Endothelial cell of umbilical vein (primary cell): ENCODE results near the gene AGL. TPM values are rescaled to one million over a fixed set of nuclear protein-coding genes. Genes with fewer than 3 reads are reported as not detected.

Source experiments
- BruUV-seq: library from RNA; stranded (reverse); fragments of 400-500 nt; replicated peaks from 2 replicates; lab custom pipeline; 2021; lab: Mats Ljungman, UMichigan
- CTCF ChIA-PET: fragments of 300-600, 350-600 bp; sonication (Branson Sonifier 250); formaldehyde crosslinking; loops from one replicate; lab custom pipeline; 2021; ENCODE audit warnings: antibody characterized with exemption, inconsistent platforms; lab: Charles Lee
- POLR2A ChIA-PET: fragments of 300-600, 350-600 bp; sonication (Branson Sonifier 250); formaldehyde crosslinking; loops from one replicate; lab custom pipeline; 2021; ENCODE audit warnings: antibody characterized with exemption, inconsistent platforms; lab: Charles Lee
- DNase-seq: peaks from one replicate; pipeline ENCODE4 v3.0.0-alpha.2; 2011; ENCODE audit warnings: low read depth, low spot score
- FAIRE-seq: peaks from 2 replicates; lab custom pipeline; 2011; peaks lifted over from hg19 to GRCh38; lab: Jason Lieb, UNC
- H2AFZ ChIP-seq: 2 replicates; pipeline ENCODE4 v1.6.0; 2012; ENCODE audit warnings: low read depth, low read length, control low read depth, inconsistent platforms
- H3K27ac ChIP-seq: 2 replicates; pipeline ENCODE4 v1.5.1; 2011; ENCODE audit warnings: low read depth, mild to moderate bottlenecking, control low read depth, low read length, moderate library complexity; ENCODE audit not compliant: insufficient read depth
- H3K27me3 ChIP-seq, 2 experiments: 2 replicates each; pipeline versions ENCODE4 v1.6.0 to v1.6.1; 2011; ENCODE audit warnings: low read length in 2 of 2, mixed read lengths in 1 of 2; ENCODE audit not compliant: control insufficient read depth in 2 of 2, insufficient read depth in 2 of 2
- H3K36me3 ChIP-seq, 2 experiments: 2 replicates in 1 of 2; 3 replicates in 1 of 2; pipeline ENCODE4 v1.5.1; 2011; ENCODE audit warnings: low read length in 2 of 2, mild to moderate bottlenecking in 1 of 2, moderate library complexity in 1 of 2; ENCODE audit not compliant: control insufficient read depth in 2 of 2, insufficient read depth in 2 of 2; ENCODE audit errors: extremely low read depth in 1 of 2
- H3K4me1 ChIP-seq: 3 replicates; pipeline ENCODE4 v1.5.1; 2011; ENCODE audit warnings: mild to moderate bottlenecking, low read length; ENCODE audit not compliant: control insufficient read depth, insufficient read depth; ENCODE audit errors: extremely low read depth
- H3K4me2 ChIP-seq: 2 replicates; pipeline ENCODE4 v1.6.1; 2011; ENCODE audit warnings: low read length, control low read depth, mixed read lengths; ENCODE audit not compliant: insufficient read depth
- H3K4me3 ChIP-seq, 3 experiments: fragments of 200-600 bp in 1 of 3; sonication (generic), shearing (Covaris generic) in 1 of 3; replicated peaks in 1 of 3; 2 replicates each; pipeline ENCODE4 v1.5.1; 2011 to 2016; ENCODE audit warnings: control low read depth in 3 of 3, low read length in 3 of 3, mild to moderate bottlenecking in 2 of 3, inconsistent platforms in 1 of 3, low read depth in 1 of 3, moderate library complexity in 1 of 3; ENCODE audit not compliant: insufficient read depth in 1 of 3
- H3K79me2 ChIP-seq: 2 replicates; pipeline ENCODE4 v1.6.0; 2012; ENCODE audit warnings: low read length, inconsistent platforms; ENCODE audit not compliant: control insufficient read depth, insufficient read depth
- H3K9ac ChIP-seq: replicated peaks from 2 replicates; pipeline ENCODE3; 2011; ENCODE audit warnings: low read length, control low read depth; ENCODE audit not compliant: insufficient read depth; ENCODE audit errors: extremely low read depth
- H3K9me1 ChIP-seq: replicated peaks from 3 replicates; pipeline ENCODE4 v1.6.0; 2011; ENCODE audit warnings: mild to moderate bottlenecking, low read length; ENCODE audit not compliant: control insufficient read depth, insufficient read depth; ENCODE audit errors: extremely low read depth
- H3K9me3 ChIP-seq: replicated peaks from 2 replicates; pipeline ENCODE4 v1.5.1; 2012; ENCODE audit warnings: low read length, inconsistent platforms; ENCODE audit not compliant: control insufficient read depth, insufficient read depth
- H4K20me1 ChIP-seq: replicated peaks from 2 replicates; pipeline ENCODE3; 2011; ENCODE audit warnings: mild to moderate bottlenecking, low read length; ENCODE audit not compliant: control insufficient read depth, insufficient read depth; ENCODE audit errors: extremely low read depth
- CTCF ChIP-seq, 2 donors: IDR thresholded peaks; 1 replicate in 1 of 2; 2 replicates in 1 of 2; pipeline ENCODE4 v1.5.1; 2011; ENCODE audit warnings: low read length in 2 of 2, mild to moderate bottlenecking in 2 of 2, moderate library complexity in 2 of 2, control low read depth in 1 of 2, inconsistent platforms in 1 of 2, low read depth in 1 of 2; ENCODE audit not compliant: insufficient read depth in 1 of 2; ENCODE audit errors: extremely low read depth in 1 of 2
- EZH2 ChIP-seq: IDR thresholded peaks from 2 replicates; pipeline ENCODE4 v1.6.1; 2012; ENCODE audit warnings: borderline replicate concordance, low read depth, mild to moderate bottlenecking, moderate library complexity, low read length, inconsistent platforms; ENCODE audit not compliant: severe bottlenecking
- FOS ChIP-seq: IDR thresholded peaks from 2 replicates; pipeline ENCODE4 v1.6.1; 2011; ENCODE audit warnings: mild to moderate bottlenecking, low read length, moderate library complexity, borderline replicate concordance; ENCODE audit not compliant: insufficient read depth
- GATA2 ChIP-seq: IDR thresholded peaks from 2 replicates; pipeline ENCODE4 v1.7.0; 2011; ENCODE audit warnings: low read depth, mild to moderate bottlenecking, moderate library complexity, mixed read lengths, low read length; ENCODE audit not compliant: insufficient read length, insufficient read depth
- JUN ChIP-seq: IDR thresholded peaks from 2 replicates; pipeline ENCODE4 v1.6.1; 2011; ENCODE audit warnings: borderline replicate concordance, low read depth; ENCODE audit not compliant: insufficient read length, insufficient read depth
- MAX ChIP-seq: IDR thresholded peaks from 2 replicates; pipeline ENCODE4 v1.6.1; 2011; ENCODE audit not compliant: insufficient read depth, insufficient read length
- MYC ChIP-seq: IDR thresholded peaks from one replicate; pipeline ENCODE4 v1.6.1; 2011; ENCODE audit warnings: mild to moderate bottlenecking, low read depth, low read length
- POLR2A ChIP-seq: IDR thresholded peaks from 2 replicates; pipeline ENCODE4 v1.6.1; 2012; ENCODE audit warnings: low read depth, mild to moderate bottlenecking, control low read depth, low read length
- POLR2AphosphoS5 ChIP-seq: IDR thresholded peaks from 2 replicates; pipeline ENCODE4 v1.6.1; 2012; ENCODE audit warnings: low read depth, mild to moderate bottlenecking, control low read depth, low read length, moderate library complexity; ENCODE audit not compliant: insufficient read depth
- dilution Hi-C: fragments of 300-500 bp; cut with MboI; formaldehyde crosslinking; loops from one replicate; pipeline ENCODE4 v1.15.0; 2019; ENCODE audit warnings: low sequenced_read_pairs; ENCODE audit not compliant: extremely low pct_ligation_motif_present
- intact Hi-C: fragments of 100-400 bp; cut with micrococcal nuclease; formaldehyde crosslinking; loops from one replicate; pipeline ENCODE4 v1.10.0; 2022
- polyA plus RNA-seq, 4 experiments: library from polyadenylated mRNA; depleted of rRNA in 3 of 4; stranded (reverse) in 3 of 4; unstranded in 1 of 4; fragments of >200 nt; gene quantifications; 2 replicates each; pipeline versions ENCODE4 v1.2.1 to v1.2.3, GENCODE V29; 2011 to 2012; ENCODE audit warnings: missing spikeins in 1 of 4
- total RNA-seq: library from RNA; stranded (reverse); gene quantifications from 2 replicates; pipeline ENCODE4 v1.2.3, GENCODE V29; 2021

The AGL gene
- total and polyA plus RNA-seq, 2 donors (not counting 3 experiments of a cell fraction or from before 2014, with no cell fraction given): 1.5 to 10.7 TPM

- intact Hi-C loops (no loop called here), dilution Hi-C loops (no loop called here)
- H2AFZ ChIP-seq: no peak overlapping the region
- H3K4me3 ChIP-seq: no peak overlapping the region
- H3K4me1 ChIP-seq: no peaks in the 10 kb centered on the region
- FAIRE-seq (no peak), DNase-seq (no peak)
- POLR2A ChIA-PET: no interaction called here
- H3K4me2 ChIP-seq: no peak overlapping the region
- CTCF ChIA-PET: interaction anchor here (0.9 kb wide), 1 partner anchor 645 kb away, joined by 3 read pairs; no protein-coding TSS in a partner anchor
- H3K36me3 ChIP-seq: no peaks in the 10 kb centered on the region
- H3K27ac ChIP-seq: no peak overlapping the region
- H4K20me1 ChIP-seq: no peaks in the 10 kb centered on the region
- TF ChIP-seq MYC: no peak
- no peak for TF ChIP-seq MAX
- no peak for TF ChIP-seq GATA2
- no peak for TF ChIP-seq EZH2
- TF ChIP-seq FOS: no peak
- no peak for TF ChIP-seq POLR2A
- no peak for TF ChIP-seq POLR2AphosphoS5
- no peak for TF ChIP-seq CTCF (IDR thresholded peaks at IDR 0.05; ENCODE audit: extremely low read depth in 1 of 2, insufficient read depth in 1 of 2, low read depth in 1 of 2, low read length in 2 of 2)
- no peak for TF ChIP-seq JUN
- no peaks in the 10 kb centered on the region for H3K9me3 ChIP-seq
- BruUV-seq: no TSS peak
- H3K9ac ChIP-seq: no peak overlapping the region
- no peaks in the 10 kb centered on the region for H3K79me2 ChIP-seq
- no peaks in the 10 kb centered on the region for H3K9me1 ChIP-seq
- H3K27me3 ChIP-seq: peaks cover 0 to 2% of the 10 kb centered on the region in 2 experiments
Measured at GRCh38 chr1:99814373-99814900, 35.7 kb upstream of the AGL start.
